ENCODE data around the gene GALM.
"Not testable (repeated sequence)": the region's sequence is repeated elsewhere in the genome, so short reads cannot be mapped to it uniquely, and the experiment has no call there.

GALM gene

GRCh38 chr2:38665854-38666555 is at the start of gene GALM:
TSS of gene GALM (plus strand) at chr2:38666114. CDS start at chr2:38666162, 48 bp downstream.
- peak; percentile 37 to 65 for DNase-seq

GRCh38 chr2:38617301-38617700 is 48.6 kb upstream of the GALM start:
- no peak for DNase-seq

GRCh38 chr2:38619458-38620164 is 46.3 kb upstream of the GALM start:
- no peak for DNase-seq

- DNase-seq = no peak
Observed at GRCh38 chr2:38620282-38620977, 45.5 kb upstream of the GALM start.

GRCh38 chr2:38621018-38621417 is 44.9 kb upstream of the GALM start:
- no peak for DNase-seq

- DNase-seq = no peak
Observed at GRCh38 chr2:38622210-38622609, 43.7 kb upstream of the GALM start.

- no peak for DNase-seq
Observed at GRCh38 chr2:38626326-38627035, 39.4 kb upstream of the GALM start.

GRCh38 chr2:38627391-38627790 is 38.5 kb upstream of the GALM start:
- DNase-seq = no peak

- no peak for DNase-seq
Observed at GRCh38 chr2:38629684-38630083, 36.2 kb upstream of the GALM start.

GRCh38 chr2:38631976-38632375 is 33.9 kb upstream of the GALM start:
- DNase-seq = no peak

- no peak for DNase-seq
Observed at GRCh38 chr2:38632980-38633379, 32.9 kb upstream of the GALM start.

GRCh38 chr2:38633895-38634294 is 32.0 kb upstream of the GALM start:
- no peak for DNase-seq

- DNase-seq = no peak
Observed at GRCh38 chr2:38634684-38635083, 31.2 kb upstream of the GALM start.

GRCh38 chr2:38635139-38635538 is 30.8 kb upstream of the GALM start:
- DNase-seq = no peak

- DNase-seq = no peak
Observed at GRCh38 chr2:38636069-38636468, 29.8 kb upstream of the GALM start.

- not testable (repeated sequence) for DNase-seq
Observed at GRCh38 chr2:38642373-38643017, 23.4 kb upstream of the GALM start.

- no peak for DNase-seq
Observed at GRCh38 chr2:38643021-38643671, 22.8 kb upstream of the GALM start.

GRCh38 chr2:38643683-38644511 is 22.0 kb upstream of the GALM start:
- not testable (repeated sequence) for DNase-seq

- DNase-seq = no peak
Observed at GRCh38 chr2:38648107-38648761, 17.7 kb upstream of the GALM start.

- no peak for DNase-seq
Observed at GRCh38 chr2:38649176-38649728, 16.7 kb upstream of the GALM start.
